Measurements from ENCODE around the gene CGNL1.

CGNL1 gene

DNA sequence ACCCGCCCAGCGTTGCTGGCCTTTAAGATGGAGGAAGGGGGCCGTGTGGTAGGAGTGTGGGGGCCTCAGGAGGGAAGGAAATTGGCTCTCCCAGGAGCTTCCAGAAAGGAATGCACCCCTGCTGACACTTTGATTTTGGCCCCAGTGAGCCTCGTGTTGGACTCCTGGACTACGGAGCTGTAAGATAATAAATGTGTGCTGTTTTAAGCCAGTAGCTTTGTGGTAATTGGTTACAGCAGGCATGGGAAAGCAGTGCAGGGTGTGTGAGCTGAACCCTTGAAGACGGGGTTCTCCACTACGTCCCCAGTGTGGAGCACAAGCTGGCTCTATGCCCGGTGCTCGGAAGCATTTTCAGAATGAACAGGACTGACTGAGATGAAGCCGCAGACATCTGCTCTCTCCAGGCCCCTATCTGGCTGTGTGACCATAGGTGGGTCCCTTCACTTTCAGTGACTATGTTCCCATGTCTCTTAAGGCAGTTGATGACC is 22.9 kb upstream of the CGNL1 start:
- DNase-seq (ENCODE audit: low read depth in 2 of 2): no peak

DNA sequence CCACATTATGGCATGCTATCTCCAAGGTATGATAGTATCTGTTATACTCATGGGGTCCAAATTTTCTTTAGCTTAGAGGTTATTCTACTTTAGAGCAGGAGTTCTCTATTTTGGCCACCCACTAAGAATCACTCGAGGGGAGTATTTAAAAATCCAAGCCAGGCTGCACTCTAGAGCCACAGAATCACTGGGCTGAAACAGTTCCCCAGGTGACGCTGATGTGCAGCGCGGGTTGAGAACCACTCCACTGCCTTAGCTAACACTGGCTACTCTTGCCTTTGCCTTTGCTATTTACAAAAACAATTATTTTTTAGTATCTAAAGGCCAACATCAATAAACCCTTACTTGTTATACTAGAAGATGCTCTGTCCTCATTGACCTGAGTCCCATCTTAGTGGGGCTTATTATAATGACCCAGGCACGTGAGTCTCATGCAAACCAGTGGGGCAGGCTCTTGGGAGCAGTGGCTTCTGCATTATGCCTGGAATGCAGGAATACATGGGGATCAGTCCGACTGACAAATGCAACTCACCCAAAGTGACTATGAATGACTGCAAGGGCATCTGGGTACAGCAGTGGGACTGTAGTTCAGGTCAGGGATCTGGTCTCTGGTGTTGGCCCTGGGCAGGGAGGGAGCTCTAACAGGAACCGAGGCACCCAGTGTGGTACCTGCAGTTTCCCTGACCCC is 21.7 kb upstream of the CGNL1 start:
- DNase-seq (ENCODE audit: low read depth in 2 of 2): no peak

DNA sequence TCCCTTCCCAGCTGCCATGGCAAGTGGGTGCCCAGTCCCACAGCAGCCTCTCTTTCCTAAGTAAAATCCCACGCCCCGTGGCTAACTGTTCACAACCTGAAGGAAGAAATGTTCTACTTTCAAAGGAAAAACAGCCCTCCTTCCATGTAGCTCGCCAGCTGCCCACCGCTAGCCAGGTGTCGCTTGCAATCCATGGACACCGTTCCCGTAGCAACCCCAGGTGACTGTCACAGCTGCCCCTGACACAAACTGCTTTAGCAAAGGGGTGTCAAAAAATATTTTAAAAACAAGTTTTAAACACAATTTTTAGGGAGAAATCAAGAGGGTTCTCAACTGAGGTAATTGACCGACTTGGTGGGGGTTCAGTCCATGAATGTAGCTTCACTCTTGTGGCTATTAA is 21.0 kb upstream of the CGNL1 start:
- no peak for DNase-seq (ENCODE audit: low read depth in 2 of 2)

DNA sequence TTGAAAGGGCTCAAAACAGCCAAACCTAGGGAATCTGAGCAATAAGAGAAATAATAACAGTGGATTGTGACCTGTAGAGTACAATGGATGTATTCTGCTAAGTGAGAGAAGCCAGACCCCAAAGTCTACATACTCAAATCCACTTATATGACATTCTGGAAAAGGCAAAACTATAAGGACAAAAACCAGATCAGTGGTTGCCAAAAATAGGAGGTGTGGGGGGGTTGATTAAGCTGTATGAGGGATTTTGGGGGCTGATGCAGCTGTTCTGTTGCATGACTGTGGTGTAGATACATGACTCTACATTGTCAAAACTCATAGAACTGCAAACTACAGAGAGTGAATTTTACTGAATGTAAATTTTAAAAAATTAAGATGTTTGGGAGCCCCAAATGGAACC is 20.1 kb upstream of the CGNL1 start:
- no peak for DNase-seq (ENCODE audit: low read depth in 2 of 2)

DNA sequence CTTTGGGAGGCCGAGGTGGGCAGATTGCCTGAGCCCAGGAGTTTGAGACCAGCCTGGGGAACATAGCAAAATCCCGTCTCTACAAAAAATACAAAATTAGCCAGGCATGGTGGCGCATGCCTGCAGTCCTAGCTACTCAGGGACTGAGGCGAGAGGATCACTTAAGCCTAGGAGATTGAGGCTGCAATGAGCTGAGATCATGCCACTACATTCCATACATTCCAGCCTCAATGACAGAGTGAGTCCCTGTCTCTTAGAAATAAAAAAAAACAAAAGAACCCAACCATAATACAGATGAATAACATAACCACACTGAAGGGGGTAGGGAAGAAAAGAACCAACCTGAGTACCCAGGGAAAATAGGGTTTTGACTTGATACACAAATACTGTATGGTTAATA is 19.7 kb upstream of the CGNL1 start:
- no peak for DNase-seq (ENCODE audit: low read depth in 2 of 2)

DNA sequence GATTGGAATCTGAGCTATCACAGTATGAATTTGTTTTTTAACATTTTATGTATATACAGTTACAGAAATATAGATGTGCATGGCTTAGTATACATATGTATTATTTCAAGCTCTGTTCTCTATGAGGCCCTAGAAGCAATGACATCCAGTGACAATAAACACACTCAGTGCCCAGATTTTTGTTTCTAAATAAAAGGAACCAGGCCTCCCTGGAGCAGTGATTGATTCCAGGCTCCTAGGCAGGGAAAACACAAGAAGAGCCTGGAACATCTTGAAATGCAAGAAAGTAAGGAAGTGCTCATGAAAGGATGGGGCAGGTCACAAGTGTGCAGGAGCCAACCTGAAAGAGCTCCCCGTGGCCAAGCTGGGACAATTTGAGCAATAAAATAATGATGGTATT is 18.5 kb upstream of the CGNL1 start:
- DNase-seq (ENCODE audit: low read depth in 2 of 2): no peak

DNA sequence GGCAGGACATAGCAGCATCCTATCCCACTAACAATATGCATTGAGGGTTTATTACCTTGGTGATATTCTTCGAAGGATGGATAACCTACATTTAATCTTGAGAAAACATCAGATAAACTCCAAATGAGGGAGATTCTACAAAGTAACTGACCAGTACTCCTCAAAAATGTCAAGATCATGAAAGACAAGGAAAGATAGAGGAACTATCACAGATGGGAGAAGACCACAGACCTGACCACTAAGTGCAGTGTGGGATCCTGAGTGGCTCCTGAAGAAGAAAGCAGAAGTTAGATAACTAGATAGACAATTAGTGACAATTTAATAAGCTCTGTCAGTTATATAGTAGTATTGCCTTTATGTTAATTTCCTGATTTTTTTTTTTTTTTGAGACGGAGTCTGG is 17.7 kb upstream of the CGNL1 start:
- no peak for DNase-seq (ENCODE audit: low read depth in 2 of 2)

DNA sequence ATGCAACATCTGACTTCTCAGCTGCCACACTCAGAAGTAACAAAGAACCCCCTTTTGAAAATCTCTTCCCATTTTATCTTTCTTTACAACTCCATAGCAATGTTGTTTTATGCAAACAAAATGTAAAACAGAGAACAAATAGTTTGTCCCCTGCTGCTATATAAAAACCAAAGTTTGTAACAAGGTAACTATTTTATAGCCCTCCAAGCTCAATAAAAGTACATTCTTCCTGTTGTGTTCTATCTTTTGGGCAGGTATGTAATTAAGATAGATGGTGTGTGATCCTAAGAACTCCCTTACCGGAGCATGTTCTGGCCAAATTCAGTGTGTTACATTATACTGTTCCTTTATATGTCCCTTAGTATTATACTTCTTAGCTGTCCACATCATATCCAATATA is 12.6 kb upstream of the CGNL1 start:
- no peak for DNase-seq (ENCODE audit: low read depth in 2 of 2)

DNA sequence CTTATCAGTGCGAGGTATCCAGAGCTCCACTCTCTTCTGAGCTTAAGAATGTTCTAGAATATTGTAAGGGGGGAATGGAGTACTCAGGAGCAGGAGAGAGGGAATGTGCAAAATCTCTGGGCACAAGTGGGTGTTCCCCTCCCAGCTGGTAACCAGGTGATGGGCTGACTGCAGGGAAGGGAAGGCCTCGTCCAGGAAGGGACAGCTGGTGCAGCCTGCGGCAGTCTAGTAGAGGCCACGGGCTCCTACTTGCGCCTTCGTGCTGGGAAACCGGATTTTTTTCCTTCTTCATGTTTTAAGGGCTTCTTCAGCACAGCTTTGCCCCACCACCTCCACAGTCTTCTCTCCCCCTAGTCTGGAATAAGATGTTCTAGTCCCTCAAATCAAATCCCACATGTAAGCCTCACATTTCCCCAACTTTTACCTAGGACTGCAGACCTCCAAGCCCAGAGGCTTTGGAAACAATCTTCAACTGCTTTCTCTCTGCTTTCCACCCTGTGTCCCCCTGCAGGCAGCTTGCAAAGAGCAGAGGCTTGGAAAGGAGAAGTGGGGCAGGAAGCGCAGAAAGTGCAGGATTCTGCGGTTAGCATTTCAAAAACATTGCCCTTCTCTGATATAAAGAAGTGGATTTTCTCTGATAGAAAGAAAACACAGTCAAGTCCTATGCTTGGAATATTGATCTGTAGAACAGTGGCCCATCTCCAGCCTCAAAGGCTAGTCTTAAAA is 11.9 kb upstream of the CGNL1 start:
- no peak for DNase-seq (ENCODE audit: low read depth in 2 of 2)

DNA sequence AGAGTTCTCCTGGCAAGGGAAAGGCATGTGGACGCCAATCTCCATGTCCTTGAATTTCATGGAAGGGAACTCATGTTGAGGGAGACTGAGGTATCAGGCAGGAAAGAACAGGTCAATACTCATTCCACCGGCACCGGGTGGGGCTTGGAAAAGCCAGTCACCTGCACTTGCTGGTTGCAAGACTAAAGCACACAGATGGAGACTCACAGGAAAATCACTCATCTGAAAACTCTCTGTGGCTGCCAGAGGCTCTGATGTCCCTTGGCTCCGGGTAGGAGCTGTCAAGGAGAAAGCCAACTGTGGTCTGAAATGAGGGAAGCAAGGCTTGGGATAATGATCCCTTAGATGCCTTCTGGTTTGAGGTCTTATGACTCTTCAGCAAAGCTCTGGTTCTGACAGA is 8.7 kb upstream of the CGNL1 start:
- no peak for DNase-seq (ENCODE audit: low read depth in 2 of 2)

DNA sequence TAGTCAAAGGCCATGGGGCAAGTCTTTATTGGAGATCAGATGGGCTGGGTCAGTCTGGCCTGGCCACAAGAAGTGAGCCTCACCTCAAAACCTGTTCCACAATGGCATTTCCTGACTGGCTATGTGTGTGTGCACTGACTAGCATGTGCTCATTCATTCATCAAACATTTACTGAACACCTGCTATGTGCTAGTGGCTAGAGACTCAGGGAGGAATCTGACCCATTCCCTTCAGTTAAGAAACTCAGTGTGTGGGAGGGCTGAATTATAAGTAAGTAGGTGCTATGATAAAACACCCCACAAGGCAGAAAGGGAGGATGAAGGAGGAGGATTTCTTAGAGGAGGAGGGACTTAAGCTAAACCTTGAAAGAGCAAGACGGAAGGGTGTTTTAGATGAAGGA is 5.4 kb upstream of the CGNL1 start:
- DNase-seq (ENCODE audit: low read depth in 2 of 2): no peak

DNA sequence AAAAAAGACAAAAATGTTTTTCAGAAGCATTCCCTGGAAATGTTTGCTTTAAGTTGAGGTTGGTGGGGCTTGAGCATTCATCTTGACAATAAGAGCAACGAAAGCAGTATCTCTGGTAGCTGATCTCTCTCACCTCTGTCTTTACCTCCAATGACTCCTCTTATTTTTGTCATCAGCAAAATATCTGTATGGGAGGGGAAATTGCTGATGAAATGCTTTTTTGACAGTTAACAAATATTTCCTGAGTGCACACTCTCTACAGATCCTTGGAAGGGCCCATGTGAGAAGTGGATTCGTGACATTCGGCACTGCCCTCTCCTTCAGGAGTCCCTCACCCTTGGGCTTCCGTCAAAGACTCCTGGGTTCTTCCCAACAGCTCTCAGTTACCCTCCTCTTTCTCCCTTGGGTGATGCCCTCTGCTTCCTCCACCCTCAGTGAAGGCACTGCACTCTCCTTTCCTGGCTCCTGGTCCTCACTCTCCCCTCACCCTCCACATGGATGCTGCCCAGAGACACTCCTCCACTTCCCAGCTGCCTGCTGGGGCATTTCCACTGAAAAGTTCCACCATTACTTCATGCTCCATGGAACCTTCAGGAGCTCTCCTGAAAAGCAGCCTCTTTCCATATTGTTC is 2.9 kb upstream of the CGNL1 start:
- DNase-seq (ENCODE audit: low read depth in 2 of 2): no peak

DNA sequence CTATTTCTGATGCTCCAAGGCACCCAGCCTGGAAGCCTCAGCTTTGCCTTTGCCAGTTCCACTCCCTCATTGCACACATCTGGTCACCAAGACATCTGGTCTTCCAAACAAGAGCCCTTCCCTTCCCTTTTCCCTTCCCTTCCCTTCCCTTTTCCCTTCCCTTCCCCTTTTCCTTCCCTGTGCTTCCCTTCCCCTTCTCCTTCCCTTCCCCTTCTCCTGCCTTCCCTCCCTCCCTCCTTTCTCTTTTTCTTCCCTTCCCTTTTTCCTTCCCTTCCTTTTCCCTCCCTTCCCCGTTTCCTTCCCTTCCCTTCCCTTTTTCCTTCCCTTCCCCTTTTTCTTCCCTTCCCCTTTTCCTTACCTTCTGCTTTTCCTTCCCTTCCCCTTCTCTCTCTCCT is 2.4 kb upstream of the CGNL1 start:
- DNase-seq (ENCODE audit: low read depth in 2 of 2): no peak

DNA sequence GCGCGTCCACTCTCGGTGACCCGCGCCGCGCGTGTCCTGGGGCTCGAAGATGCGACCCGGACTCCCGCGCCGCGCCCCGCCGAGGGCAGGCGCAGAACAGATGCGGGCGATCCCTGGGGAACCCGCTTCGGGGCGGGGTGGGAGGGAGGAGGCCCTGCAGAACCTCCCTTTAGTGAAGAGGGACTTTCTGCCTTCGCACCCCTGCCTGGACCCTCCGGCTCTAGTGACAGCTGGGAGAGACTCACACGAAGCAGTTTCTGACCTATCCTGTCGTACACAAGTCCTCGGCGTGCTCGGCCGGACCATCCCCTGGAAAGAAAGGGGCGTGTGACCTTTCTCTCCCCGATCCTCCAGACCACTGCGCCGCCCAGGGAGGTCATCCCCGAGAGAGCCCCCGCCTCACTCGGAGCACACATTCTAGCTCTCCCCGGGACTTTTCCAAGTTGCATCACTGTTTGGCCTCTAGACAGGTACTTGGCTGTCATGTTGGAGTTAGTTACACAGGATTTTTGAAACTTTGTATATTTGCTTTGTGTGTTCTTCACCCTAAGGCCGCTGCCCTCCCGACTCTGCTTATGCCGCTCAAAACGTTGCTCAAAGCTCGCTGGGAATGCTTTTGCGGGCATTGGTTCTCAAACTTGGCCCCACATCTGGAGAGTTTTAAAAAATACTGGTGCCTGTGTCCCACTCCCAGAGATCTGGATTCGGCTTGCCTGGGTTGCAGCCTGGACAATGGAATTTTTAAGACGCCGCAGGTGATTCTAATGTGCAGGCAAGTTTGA is 582 bp downstream of the CGNL1 start:
- no peak for DNase-seq (ENCODE audit: low read depth in 2 of 2)

DNA sequence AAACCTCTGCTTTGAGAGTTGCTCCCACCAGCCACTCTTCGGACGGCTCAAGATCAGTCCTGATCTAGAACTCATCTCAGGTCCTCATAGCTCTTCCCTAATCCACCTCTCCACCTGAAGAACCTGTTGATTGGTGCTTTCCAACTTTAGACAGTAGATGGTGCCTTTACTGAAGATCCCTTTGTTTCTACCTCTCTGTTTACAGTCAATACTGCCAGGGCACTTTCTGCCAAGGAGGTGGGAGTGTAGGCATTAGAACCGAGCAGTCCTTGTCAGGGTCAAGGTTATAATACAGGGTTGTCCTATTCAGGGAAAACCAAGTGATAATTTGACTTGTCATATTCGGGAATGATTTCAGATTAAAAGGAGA is 1.2 kb downstream of the CGNL1 start:
- no peak for DNase-seq (ENCODE audit: low read depth in 2 of 2)

DNA sequence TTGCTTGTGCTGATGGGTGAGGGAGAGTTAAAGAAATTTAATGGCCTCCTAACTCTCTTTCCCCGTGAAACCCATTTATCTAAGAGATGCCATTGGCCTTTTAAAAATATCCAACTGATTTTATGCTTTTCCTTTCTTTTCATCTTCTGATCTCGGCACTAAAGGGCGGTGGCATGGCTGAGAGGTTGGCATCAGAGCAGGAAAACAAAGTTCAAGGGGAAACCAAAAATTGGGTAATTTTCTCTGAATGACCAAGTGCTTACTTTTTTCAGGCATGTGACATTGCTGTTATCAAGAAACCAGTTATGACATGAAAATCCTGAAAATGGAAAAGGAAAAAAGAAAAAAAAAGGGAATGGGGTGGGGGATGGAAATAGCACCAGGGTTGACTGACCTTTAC is 3.2 kb downstream of the CGNL1 start:
- no peak for DNase-seq (ENCODE audit: low read depth in 2 of 2)

DNA sequence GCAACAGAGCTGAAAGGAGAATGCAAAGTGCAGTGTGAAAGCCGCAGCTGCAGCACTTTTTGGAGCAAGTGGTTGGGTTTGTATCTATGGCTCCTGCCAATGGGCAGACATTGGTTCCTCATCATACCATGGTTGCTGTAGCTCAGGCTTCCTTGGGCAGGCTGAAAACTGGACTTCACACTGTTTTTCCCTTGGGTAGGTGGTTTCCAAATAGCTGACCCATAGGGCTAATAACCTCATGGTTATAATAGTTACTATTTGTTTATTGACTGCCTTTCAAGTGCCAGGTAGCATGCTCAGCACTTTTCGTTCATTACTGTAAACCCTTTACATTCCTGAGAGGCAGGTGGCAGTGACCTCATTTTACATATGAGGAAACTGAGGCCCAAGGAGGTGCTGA is 4.5 kb downstream of the CGNL1 start:
- DNase-seq (ENCODE audit: low read depth in 2 of 2): no peak

DNA sequence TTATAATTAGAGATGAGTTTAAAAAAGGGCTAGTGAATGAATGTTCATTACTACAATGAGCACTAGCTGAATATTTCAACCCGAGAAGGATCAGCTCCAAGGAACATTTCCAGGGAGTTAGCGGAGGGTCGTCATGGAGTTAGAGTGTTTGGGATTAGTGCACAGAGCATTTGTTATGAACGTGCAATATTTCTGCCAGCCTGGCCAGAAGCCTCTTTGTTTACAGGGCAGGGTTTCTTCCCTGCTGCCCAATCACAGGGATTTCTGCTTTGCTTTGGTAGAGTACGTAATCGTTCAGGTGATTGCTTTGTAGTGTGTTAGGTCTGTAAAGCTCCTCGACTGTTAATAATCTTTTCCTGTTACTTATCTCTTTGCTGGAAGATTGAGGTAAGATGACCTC is 5.9 kb downstream of the CGNL1 start:
- DNase-seq (ENCODE audit: low read depth in 2 of 2): no peak

DNA sequence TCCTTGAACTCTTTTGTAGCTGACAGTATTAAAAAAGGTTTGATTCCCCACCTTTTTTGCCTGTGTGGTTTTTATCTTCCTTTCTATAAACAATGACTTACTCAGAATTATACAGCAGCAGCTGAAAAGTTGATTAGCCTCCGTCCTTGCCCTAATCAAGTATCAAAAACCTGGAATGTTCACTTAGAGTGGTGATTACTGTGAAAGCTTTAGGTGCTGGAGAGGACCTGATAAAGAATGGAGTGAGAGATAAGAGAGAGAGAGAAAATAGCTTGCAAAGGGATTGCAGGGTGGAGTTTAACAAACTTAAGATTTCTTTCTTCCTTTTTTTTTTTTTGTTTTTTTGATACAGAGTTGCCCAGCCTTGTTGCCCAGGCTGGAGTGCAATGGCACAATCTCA is 6.7 kb downstream of the CGNL1 start:
- no peak for DNase-seq (ENCODE audit: low read depth in 2 of 2)

DNA sequence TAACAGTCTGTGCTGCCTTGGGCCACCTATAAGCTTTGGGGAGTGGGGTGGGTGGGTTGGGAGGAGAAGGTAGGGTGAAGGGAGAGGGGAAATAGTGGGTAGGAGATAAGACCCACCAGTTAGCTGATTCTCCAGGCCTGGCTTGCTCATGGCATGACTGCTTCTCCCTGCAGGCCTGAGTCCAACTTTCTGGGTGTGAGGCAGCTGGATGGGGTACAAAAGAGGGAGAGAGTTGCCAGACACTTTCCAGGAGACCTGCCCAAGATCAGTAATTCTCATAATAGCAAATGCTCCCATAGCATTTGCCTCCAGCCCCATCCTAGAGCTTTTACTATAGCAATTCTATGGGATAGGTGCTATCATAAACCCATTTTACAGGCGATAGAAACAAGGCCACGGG is 7.7 kb downstream of the CGNL1 start:
- no peak for DNase-seq (ENCODE audit: low read depth in 2 of 2)

DNA sequence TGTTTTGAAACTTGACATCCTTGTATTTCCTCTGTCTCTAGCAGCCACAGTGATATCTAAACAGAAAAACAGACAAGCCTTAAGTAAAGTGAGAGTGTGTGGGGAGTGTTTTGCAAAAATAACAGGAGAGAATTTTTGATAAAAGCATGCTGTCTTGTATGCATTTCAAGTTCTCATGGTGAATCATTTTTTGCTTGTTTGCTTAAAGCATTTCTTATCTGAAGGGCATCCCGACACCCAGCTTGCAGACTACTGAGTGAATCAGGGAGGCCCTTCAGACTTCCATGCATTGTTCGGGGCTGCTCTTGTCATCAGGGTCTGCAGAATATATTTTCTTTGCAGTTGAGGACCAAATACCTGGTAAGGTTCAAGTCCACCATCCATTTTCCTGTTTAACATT is 8.5 kb downstream of the CGNL1 start:
- DNase-seq (ENCODE audit: low read depth in 2 of 2): no peak

DNA sequence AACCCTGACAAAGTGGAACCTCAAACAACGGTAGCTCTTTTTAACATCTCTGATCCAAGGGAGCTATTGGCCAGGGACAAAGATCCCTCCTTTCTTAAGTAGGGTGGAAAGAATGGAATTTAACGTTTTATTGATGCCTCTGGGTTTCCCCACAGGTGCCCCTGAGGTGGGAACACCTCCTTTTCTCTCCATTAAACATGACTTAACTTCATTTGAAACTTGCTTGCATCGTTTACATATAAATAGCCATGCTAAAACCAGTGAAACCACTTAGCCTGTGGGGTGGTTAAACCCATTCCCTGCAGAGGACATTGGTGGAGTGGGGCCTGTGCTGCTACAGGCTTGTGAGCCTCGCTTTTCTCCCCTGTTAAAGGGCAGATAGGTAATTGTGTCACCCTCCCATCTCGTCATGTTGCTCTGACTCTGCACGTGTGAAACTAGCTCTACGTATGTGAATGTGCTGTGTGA is 9.7 kb downstream of the CGNL1 start:
- no peak for DNase-seq (ENCODE audit: low read depth in 2 of 2)

Data from stimulated activated CD8-positive, alpha-beta memory T cell treated with anti-CD3 and anti-CD28 coated beads, Interleukin-2, amount 100 ng/mL, for 1 hour (primary cell).